VCaP (cell line): Measurements from ENCODE around the gene CD99.

Experiments used
- H3K27ac ChIP-seq: fragments of 450-650 bp; 2 replicates; pipeline ENCODE4 v1.5.1; 2017
- TF ChIP-seq, protein P1 (sequence below): fragments of 450-650 bp; conservative IDR thresholded peaks from 2 replicates; pipeline ENCODE4 v1.5.1; 2017; ENCODE audit warnings: mild to moderate bottlenecking, moderate library complexity

Gene CD99

DNA sequence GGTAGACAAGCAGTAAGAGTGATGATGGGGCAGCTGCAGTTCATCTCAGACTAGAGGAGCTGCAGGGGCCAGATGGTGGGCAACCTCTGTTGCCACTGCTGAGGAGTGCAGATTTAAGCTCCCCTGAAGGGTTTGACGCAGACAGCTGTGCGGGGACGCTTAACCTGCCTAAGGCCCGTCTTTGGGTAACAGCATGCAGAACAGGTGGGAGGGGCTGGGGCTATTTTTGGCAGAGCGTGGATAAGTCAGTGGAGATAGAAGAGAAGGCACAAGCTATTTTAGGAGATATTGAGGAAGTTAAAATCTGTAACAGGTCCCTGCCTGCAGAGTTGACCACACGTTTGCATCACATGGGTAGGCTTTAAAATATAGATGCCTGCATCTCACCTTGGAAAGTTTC lies 10.5 kb downstream of the CD99 start:
- no peak overlapping the region for H3K27ac ChIP-seq
- TF ChIP-seq, protein P1, sequence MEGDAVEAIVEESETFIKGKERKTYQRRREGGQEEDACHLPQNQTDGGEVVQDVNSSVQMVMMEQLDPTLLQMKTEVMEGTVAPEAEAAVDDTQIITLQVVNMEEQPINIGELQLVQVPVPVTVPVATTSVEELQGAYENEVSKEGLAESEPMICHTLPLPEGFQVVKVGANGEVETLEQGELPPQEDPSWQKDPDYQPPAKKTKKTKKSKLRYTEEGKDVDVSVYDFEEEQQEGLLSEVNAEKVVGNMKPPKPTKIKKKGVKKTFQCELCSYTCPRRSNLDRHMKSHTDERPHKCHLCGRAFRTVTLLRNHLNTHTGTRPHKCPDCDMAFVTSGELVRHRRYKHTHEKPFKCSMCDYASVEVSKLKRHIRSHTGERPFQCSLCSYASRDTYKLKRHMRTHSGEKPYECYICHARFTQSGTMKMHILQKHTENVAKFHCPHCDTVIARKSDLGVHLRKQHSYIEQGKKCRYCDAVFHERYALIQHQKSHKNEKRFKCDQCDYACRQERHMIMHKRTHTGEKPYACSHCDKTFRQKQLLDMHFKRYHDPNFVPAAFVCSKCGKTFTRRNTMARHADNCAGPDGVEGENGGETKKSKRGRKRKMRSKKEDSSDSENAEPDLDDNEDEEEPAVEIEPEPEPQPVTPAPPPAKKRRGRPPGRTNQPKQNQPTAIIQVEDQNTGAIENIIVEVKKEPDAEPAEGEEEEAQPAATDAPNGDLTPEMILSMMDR = no peak

DNA sequence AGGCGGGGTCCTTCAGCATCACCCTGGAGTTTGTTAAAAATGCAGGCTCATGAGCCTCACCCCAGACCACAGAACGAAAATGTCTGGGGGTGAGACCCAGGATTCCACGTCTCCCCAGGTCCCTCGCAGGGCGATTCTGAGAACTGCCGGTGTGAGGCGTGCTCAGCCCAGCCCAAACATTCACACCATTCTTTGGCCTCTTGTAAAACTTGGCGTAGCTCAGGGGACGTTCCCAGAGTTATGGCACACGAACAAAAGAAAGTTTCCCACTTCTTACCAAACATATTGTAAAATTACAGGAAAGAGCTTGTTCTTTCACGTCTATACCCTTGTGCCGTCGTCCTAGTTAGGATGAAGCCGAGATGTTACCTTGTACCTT lies 12.9 kb downstream of the CD99 start:
- TF ChIP-seq, protein P1 = no peak
- H3K27ac ChIP-seq = no peak overlapping the region; the same call in 1 of the 2 replicates

DNA sequence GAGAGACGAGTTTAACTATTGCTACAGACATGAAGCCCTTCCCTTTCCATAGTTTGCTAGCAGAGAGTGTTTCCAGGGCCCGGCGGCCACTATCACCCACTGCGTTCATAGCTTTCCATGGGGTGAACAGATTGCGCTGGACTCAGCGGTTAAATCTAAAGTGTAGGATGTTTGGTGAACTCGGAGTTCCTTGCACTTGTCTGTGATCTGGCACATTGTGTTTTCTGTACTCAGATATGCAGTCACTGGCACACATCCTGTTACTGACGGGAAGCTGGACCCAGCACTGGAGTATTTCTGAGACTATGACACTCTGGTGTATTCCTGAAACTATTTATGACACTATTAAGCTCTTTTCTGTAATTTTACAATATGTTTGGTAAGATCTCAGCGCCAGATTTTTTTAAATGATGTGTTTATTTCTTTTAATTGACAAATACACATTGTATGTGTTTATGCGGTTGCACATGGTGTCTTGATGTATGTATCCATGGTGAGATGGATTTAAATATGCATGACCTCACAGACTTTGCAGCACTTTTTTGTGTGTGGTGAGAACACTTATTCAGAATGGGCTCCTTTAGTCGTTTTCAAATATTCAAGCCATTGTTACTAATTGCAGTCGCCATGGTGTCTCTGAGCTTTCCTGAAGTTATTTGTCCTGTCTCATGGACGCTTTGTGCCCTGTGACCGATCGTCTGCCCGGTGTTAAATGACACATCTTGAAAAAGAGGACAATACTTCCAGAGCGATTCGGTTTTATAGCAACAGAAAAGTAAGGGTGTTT lies 14.1 kb downstream of the CD99 start:
- TF ChIP-seq, protein P1 = no peak
- peak overlapping the region; percentile 60 for H3K27ac ChIP-seq

DNA sequence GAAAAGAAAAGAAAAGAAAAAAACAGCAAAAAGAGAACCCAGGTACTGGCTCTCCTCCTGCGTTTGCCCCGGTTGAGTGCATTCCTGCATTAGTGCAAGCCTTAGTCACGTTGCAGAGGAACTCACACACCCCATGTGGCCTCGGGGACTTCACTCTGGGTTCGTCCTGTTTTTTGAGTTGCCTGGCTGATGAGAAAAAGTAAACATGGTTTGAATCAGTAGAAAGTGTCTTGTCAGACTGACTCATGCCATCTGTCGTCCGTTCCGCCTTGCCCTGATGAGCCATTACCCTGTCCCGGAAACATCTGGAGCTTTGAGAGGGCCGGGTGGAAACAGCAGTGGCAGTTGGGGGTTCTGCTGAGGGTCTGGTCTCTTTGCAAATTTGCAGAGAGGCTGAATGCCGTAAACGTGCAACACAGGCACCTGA lies 16.3 kb downstream of the CD99 start:
- TF ChIP-seq, protein P1 = no peak
- peak overlapping the region; percentile 63 for H3K27ac ChIP-seq

DNA sequence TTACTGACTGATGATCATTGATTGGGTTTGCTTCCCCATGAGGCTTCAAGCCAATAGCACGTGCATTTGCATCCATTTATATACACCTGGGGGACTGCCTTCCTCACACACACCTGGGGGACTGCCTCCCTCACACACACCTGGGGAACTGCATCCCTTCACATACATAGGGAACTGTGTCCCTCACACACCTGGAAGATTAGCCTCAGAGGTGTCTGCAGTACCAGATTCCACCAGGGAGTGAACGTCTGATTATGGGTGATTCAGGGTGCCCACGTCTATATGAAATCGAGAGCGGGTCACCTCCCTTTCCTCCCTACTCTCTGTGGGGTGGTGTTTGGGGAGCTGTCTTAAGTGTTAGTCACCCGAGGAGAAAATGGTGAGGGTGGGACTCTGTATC lies 16.9 kb downstream of the CD99 start:
- TF ChIP-seq, protein P1 = no peak
- peak overlapping the region; percentile 63 for H3K27ac ChIP-seq

DNA sequence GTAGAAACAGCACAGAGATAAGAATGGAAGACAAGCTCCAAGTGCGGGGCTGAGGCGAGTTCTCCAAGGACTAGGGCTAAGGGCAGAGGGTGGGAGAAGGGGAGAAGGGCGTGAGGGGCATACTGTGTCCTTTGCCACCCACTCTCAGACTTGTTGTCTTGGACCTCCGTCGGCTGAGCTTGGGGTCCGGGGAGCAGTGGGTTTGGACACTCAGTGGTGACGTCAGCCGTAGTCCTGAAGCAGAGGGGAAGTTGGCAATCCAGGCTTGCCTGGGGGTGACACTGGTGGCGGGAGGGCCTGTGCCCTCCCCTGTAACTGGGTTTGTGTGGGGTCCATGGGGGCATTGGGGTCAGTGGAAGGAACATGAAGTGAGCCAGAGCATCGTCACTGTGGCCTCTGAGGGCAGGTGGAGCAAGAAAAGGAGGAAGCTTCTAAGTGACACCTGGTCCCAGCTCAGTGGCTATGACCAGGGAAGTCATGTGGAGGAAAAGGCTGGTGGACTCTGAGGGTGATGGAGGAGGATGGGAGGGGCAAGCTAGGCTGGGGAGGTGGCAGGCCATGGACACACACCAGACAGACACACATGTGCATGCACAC lies 17.6 kb downstream of the CD99 start:
- H3K27ac ChIP-seq = no peak overlapping the region
- TF ChIP-seq, protein P1 = no peak

DNA sequence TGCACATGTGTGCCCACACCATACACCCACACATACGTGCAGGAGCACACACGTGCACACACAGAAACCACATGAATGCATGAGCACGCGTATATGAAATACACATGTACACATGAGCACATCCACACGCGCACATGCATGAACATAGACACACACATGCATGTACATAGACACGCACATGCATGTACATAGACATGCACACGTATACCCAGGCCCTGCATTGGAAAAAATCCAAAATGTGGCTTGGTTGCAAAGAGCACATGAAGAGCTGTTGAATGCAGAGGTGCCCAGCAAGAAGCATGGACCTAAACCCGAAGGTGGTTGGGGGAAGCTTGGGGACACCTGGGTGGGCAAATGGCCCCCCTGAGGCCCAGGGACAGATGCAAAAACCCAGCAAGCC lies 18.5 kb downstream of the CD99 start:
- no peak overlapping the region for H3K27ac ChIP-seq
- TF ChIP-seq, protein P1 = no peak
